Measurements from ENCODE around the gene XPC.

DNA sequence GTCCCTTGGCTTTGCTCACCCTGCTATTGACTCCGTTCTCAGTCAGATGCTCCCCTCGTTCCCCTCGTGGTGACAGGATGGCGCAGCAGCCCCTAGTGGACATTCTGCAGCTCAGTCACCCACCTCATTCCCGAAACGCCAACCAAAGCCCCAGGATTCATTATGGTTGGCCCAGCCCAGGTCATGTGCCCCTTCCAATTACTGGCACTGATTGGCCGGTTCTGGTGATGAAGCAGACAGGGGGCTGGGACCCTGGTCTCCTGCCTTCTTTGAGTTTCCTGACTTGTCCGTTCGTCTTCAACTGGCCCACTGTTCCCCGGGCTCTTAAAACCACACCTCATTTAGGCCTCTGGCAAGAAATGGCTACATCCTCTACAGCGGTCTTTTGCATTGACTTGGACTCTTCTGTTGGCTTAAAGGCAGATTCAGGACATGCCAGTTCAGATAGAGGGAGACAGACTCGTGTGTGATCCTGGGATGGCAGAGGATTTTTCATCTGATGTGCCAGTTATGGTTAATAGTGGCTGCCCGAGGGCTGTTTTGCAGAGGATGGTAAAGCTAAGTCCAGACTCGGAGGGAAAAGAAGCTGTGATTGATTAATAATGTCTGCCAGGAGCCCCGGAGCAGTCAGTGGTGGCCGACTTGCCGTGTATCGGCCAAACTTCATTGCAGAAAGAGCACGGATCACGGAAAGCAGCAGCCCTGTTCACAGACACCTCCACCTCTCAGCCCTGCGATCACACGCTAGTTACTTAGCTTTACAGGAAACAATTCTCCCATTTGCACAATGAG is 38.1 kb upstream of the XPC start:
- TF ChIP-seq, protein P1, sequence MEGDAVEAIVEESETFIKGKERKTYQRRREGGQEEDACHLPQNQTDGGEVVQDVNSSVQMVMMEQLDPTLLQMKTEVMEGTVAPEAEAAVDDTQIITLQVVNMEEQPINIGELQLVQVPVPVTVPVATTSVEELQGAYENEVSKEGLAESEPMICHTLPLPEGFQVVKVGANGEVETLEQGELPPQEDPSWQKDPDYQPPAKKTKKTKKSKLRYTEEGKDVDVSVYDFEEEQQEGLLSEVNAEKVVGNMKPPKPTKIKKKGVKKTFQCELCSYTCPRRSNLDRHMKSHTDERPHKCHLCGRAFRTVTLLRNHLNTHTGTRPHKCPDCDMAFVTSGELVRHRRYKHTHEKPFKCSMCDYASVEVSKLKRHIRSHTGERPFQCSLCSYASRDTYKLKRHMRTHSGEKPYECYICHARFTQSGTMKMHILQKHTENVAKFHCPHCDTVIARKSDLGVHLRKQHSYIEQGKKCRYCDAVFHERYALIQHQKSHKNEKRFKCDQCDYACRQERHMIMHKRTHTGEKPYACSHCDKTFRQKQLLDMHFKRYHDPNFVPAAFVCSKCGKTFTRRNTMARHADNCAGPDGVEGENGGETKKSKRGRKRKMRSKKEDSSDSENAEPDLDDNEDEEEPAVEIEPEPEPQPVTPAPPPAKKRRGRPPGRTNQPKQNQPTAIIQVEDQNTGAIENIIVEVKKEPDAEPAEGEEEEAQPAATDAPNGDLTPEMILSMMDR (conservative IDR thresholded peaks at IDR 0.05) = no peak; the same call in 1 of the 2 replicates
- TF ChIP-seq ZFX (IDR thresholded peaks at IDR 0.05) = no peak

Data from C4-2B (cell line).